H9 (cell line): ENCODE data around the gene LRRFIP2. TPM values are rescaled to one million over a fixed set of nuclear protein-coding genes. Genes with fewer than 3 reads are reported as not detected.

Source experiments
- DNase-seq: peaks from one replicate; pipeline ENCODE4 v3.0.0-alpha.2; 2017
- H2AFZ ChIP-seq: one replicate; pipeline ENCODE4 v1.6.1; 2013; ENCODE audit warnings: mild to moderate bottlenecking, low read length, control low read depth, moderate library complexity
- H2AK5ac ChIP-seq: 2 replicates; pipeline ENCODE4 v1.6.1; 2013; ENCODE audit warnings: low read length, control low read depth, mixed read lengths; ENCODE audit not compliant: insufficient read length
- H2BK120ac ChIP-seq: one replicate; pipeline ENCODE4 v1.6.1; 2013; ENCODE audit warnings: low read depth, mild to moderate bottlenecking, low read length, control low read depth, inconsistent platforms; ENCODE audit not compliant: poor library complexity, severe bottlenecking
- H2BK12ac ChIP-seq: 2 replicates; pipeline ENCODE4 v1.6.1; 2013; ENCODE audit warnings: low read length, control low read depth, mixed read lengths, low read depth; ENCODE audit not compliant: insufficient read length
- H2BK15ac ChIP-seq: 2 replicates; pipeline ENCODE4 v1.6.1; 2013; ENCODE audit warnings: low read depth, low read length, control low read depth
- H2BK20ac ChIP-seq: one replicate; pipeline ENCODE4 v1.6.1; 2013; ENCODE audit warnings: low read depth, mild to moderate bottlenecking, low read length, control low read depth, inconsistent platforms; ENCODE audit not compliant: poor library complexity, severe bottlenecking
- H2BK5ac ChIP-seq: 2 replicates; pipeline ENCODE4 v1.6.1; 2013; ENCODE audit warnings: low read length, control low read depth, mixed read lengths; ENCODE audit not compliant: insufficient read length
- H3K14ac ChIP-seq: 2 replicates; pipeline ENCODE4 v1.6.1; 2013; ENCODE audit warnings: low read length, control low read depth; ENCODE audit not compliant: insufficient read depth
- H3K18ac ChIP-seq: 2 replicates; pipeline ENCODE4 v1.6.1; 2013; ENCODE audit warnings: low read depth, mild to moderate bottlenecking, mixed read lengths, low read length, control low read depth; ENCODE audit not compliant: insufficient read length
- H3K23ac ChIP-seq: 2 replicates; pipeline ENCODE4 v1.6.1; 2013; ENCODE audit warnings: low read length, control low read depth, mixed read lengths, low read depth; ENCODE audit not compliant: insufficient read length
- H3K23me2 ChIP-seq: 2 replicates; pipeline ENCODE4 v1.6.1; 2013; ENCODE audit warnings: low read depth, mild to moderate bottlenecking, mixed read lengths, low read length, control low read depth; ENCODE audit not compliant: insufficient read length, poor library complexity, severe bottlenecking
- H3K27ac ChIP-seq: 2 replicates; pipeline ENCODE4 v1.5.1; 2013; ENCODE audit warnings: low read length, control low read depth, mixed read lengths, low read depth; ENCODE audit not compliant: insufficient read length
- H3K27me3 ChIP-seq: 2 replicates; pipeline ENCODE4 v1.6.1; 2013; ENCODE audit warnings: low read length, control low read depth, inconsistent platforms; ENCODE audit not compliant: insufficient read depth
- H3K4ac ChIP-seq: 2 replicates; pipeline ENCODE4 v1.6.1; 2013; ENCODE audit warnings: low read depth, mild to moderate bottlenecking, control low read depth, inconsistent platforms, low read length, moderate library complexity
- H3K4me1 ChIP-seq: 2 replicates; pipeline ENCODE4 v1.6.1; 2013; ENCODE audit warnings: low read length, control low read depth, inconsistent platforms; ENCODE audit not compliant: insufficient read depth
- H3K4me2 ChIP-seq: 2 replicates; pipeline ENCODE4 v1.6.1; 2013; ENCODE audit warnings: low read length, control low read depth, mixed read lengths; ENCODE audit not compliant: insufficient read length, insufficient read depth
- H3K56ac ChIP-seq: 2 replicates; pipeline ENCODE4 v1.6.1; 2013; ENCODE audit warnings: low read depth, mild to moderate bottlenecking, mixed read lengths, low read length, control low read depth; ENCODE audit not compliant: insufficient read length
- H3K79me1 ChIP-seq: 2 replicates; pipeline ENCODE4 v1.6.1; 2013; ENCODE audit warnings: low read depth, mild to moderate bottlenecking, moderate library complexity, low read length, control low read depth, inconsistent platforms; ENCODE audit not compliant: insufficient read depth, poor library complexity, severe bottlenecking
- H3K79me2 ChIP-seq: 2 replicates; pipeline ENCODE4 v1.6.1; 2013; ENCODE audit warnings: low read length, control low read depth, inconsistent platforms; ENCODE audit not compliant: insufficient read depth
- H3K9ac ChIP-seq: 2 replicates; pipeline ENCODE4 v1.6.1; 2013; ENCODE audit warnings: low read length, control low read depth, mixed read lengths; ENCODE audit not compliant: insufficient read length; ENCODE audit errors: extremely low read depth
- H3K9me3 ChIP-seq: one replicate; pipeline ENCODE4 v1.6.1; 2013; ENCODE audit warnings: low read depth, low read length, inconsistent platforms; ENCODE audit not compliant: control insufficient read depth
- H3T11ph ChIP-seq: one replicate; pipeline ENCODE4 v1.6.1; 2013; ENCODE audit warnings: mild to moderate bottlenecking, low read length, control low read depth, inconsistent platforms
- H4K20me1 ChIP-seq: one replicate; pipeline ENCODE4 v1.6.1; 2013; ENCODE audit not compliant: control insufficient read depth, insufficient read length, insufficient read depth
- H4K5ac ChIP-seq: 2 replicates; pipeline ENCODE4 v1.6.1; 2013; ENCODE audit warnings: low read depth, mild to moderate bottlenecking, mixed read lengths, low read length, control low read depth; ENCODE audit not compliant: insufficient read length
- H4K8ac ChIP-seq: replicated peaks from 2 replicates; pipeline ENCODE4 v1.6.1; 2013; ENCODE audit warnings: low read length, control low read depth, mixed read lengths, low read depth; ENCODE audit not compliant: insufficient read length
- H4K91ac ChIP-seq: 2 replicates; pipeline ENCODE4 v1.6.1; 2013; ENCODE audit warnings: low read depth, mild to moderate bottlenecking, moderate library complexity, mixed read lengths, low read length, control low read depth; ENCODE audit not compliant: insufficient read length
- H3K27ac Mint-ChIP-seq, 3 experiments: 2 replicates in 2 of 3; 3 replicates in 1 of 3; pipeline ENCODE4 v1.8.0; 2020 to 2021; ENCODE audit warnings: mixed read lengths in 3 of 3, mild to moderate bottlenecking in 1 of 3, moderate library complexity in 1 of 3
- H3K27me3 Mint-ChIP-seq: 2 replicates; pipeline ENCODE4 v1.8.0; 2021; ENCODE audit warnings: low read depth, mild to moderate bottlenecking, moderate library complexity, mixed read lengths
- H3K36me3 Mint-ChIP-seq, 3 experiments: 2 replicates in 2 of 3; 3 replicates in 1 of 3; pipeline ENCODE4 v1.8.0; 2020 to 2021; ENCODE audit warnings: low read depth in 3 of 3, mixed read lengths in 3 of 3; ENCODE audit not compliant: insufficient read depth in 1 of 3
- H3K4me1 Mint-ChIP-seq, 2 experiments: 2 replicates each; pipeline ENCODE4 v1.8.0; 2020; ENCODE audit warnings: mixed read lengths in 2 of 2
- H3K4me3 Mint-ChIP-seq, 2 experiments: 2 replicates in 1 of 2; 3 replicates in 1 of 2; pipeline ENCODE4 v1.8.0; 2020 to 2021; ENCODE audit warnings: mild to moderate bottlenecking in 2 of 2, mixed read lengths in 2 of 2, moderate library complexity in 1 of 2
- H3K9me3 Mint-ChIP-seq, 2 experiments: 2 replicates in 1 of 2; 3 replicates in 1 of 2; pipeline ENCODE4 v1.8.0; 2020; ENCODE audit warnings: mild to moderate bottlenecking in 2 of 2, mixed read lengths in 2 of 2, moderate library complexity in 1 of 2
- WGBS: extraction: QIAGEN DNeasy Blood & Tissue Kit; methylation state at CpG from one replicate; pipeline ENCODE4 v1.1.7; 2013; ENCODE audit warnings: missing lambda C conversion rate, low lambda C conversion rate, mixed read lengths; ENCODE audit not compliant: insufficient read length; ENCODE audit errors: extremely low coverage; 5-methylcytosine and 5-hydroxymethylcytosine counted together
- total RNA-seq: library from RNA; stranded (reverse); gene quantifications from 2 replicates; pipeline ENCODE4 v1.2.1, GENCODE V29; 2021
- TF ChIP-seq, protein P1 (sequence below): fragments of 200-600 bp; sonication (generic); conservative IDR thresholded peaks from 3 replicates; pipeline ENCODE4 v1.8.0; 2021; ENCODE audit warnings: antibody characterized with exemption, mild to moderate bottlenecking

The LRRFIP2 gene
- total RNA-seq, 1 experiment from 2014 or later: 30.7 TPM

- Histone ChIP-seq H2BK12ac (no peak overlapping the region), H3K23me2 (no peaks in the 10 kb centered on the region), H2BK120ac (no peak overlapping the region), H3K4me1 (no peaks in the 10 kb centered on the region), H3K79me1 (no peaks in the 10 kb centered on the region), H3K9me3 (no peaks in the 10 kb centered on the region), H3K4ac (0 out of 2 replicates have a peak overlapping the region, but pooled peaks have one; percentile 33), H3K79me2 (no peaks in the 10 kb centered on the region), H3K27me3 (no peaks in the 10 kb centered on the region), H3T11ph (no peak overlapping the region), H3K18ac (no peak overlapping the region), H2BK20ac (no peak overlapping the region), H2AK5ac (no peak overlapping the region), H4K8ac (no peak overlapping the region), H3K4me2 (no peak overlapping the region), H4K20me1 (no peaks in the 10 kb centered on the region), H4K5ac (no peak overlapping the region), H3K27ac (no peak overlapping the region), H3K9ac (no peak overlapping the region), H2AFZ (no peak overlapping the region), H3K56ac (no peak overlapping the region), H4K91ac (no peak overlapping the region), H2BK5ac (no peak overlapping the region), H3K14ac (no peak overlapping the region), H2BK15ac (no peak overlapping the region), H3K23ac (no peak overlapping the region)
- no CpG with 5 or more reads among the region's 9 CpGs for WGBS
- Mint-ChIP-seq H3K27ac (no peak overlapping the region; a peak in 1 of 7 replicates), H3K4me3 (no peak overlapping the region), H3K9me3 (no peaks in the 10 kb centered on the region), H3K4me1 (no peaks in the 10 kb centered on the region; a peak in 1 of 4 replicates), H3K36me3 (peaks cover 11 to 26% (median 25%) of the 10 kb centered on the region in 3 experiments; a peak in 6 of 7 replicates), H3K27me3 (no peaks in the 10 kb centered on the region)
- no peak for DNase-seq
- TF ChIP-seq, protein P1, sequence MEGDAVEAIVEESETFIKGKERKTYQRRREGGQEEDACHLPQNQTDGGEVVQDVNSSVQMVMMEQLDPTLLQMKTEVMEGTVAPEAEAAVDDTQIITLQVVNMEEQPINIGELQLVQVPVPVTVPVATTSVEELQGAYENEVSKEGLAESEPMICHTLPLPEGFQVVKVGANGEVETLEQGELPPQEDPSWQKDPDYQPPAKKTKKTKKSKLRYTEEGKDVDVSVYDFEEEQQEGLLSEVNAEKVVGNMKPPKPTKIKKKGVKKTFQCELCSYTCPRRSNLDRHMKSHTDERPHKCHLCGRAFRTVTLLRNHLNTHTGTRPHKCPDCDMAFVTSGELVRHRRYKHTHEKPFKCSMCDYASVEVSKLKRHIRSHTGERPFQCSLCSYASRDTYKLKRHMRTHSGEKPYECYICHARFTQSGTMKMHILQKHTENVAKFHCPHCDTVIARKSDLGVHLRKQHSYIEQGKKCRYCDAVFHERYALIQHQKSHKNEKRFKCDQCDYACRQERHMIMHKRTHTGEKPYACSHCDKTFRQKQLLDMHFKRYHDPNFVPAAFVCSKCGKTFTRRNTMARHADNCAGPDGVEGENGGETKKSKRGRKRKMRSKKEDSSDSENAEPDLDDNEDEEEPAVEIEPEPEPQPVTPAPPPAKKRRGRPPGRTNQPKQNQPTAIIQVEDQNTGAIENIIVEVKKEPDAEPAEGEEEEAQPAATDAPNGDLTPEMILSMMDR: no peak
These were observed 30.6 kb downstream of the LRRFIP2 start for GRCh38 chr3:37143821-37144220.
